Psoas muscle (tissue), 8 donors: ENCODE results near the gene UGT1A6. TPM values are rescaled to one million over a fixed set of nuclear protein-coding genes. Genes with fewer than 3 reads are reported as not detected.
"Not testable (repeated sequence)": the region's sequence is repeated elsewhere in the genome, so short reads cannot be mapped to it uniquely, and the experiment has no call there.

Source experiments
- ATAC-seq, 4 donors: fragments of 200-7000 bp; cut with Tn5 transposase; one replicate each; pipeline ENCODE4 v1.9.1; 2020; ENCODE audit warnings: moderate library complexity in 3 of 4, mild to moderate bottlenecking in 2 of 4
- DNase-seq, 2 donors: peaks; one replicate each; pipeline ENCODE4 v3.0.0-alpha.2; 2020
- H3K27ac ChIP-seq: fragments of 200-600 bp; one replicate; pipeline ENCODE4 v1.8.0; 2022
- H3K27me3 ChIP-seq, 3 donors: fragments of 200-600 bp in 1 of 3; one replicate each; pipeline versions ENCODE4 v1.6.1 to v1.8.0; 2013 to 2022; ENCODE audit warnings: low read length in 2 of 3, mild to moderate bottlenecking in 2 of 3, moderate library complexity in 1 of 3; ENCODE audit not compliant: insufficient read depth in 3 of 3
- H3K36me3 ChIP-seq, 2 donors: fragments of 200-600 bp in 1 of 2; one replicate each; pipeline versions ENCODE4 v1.6.1 to v1.8.0; 2013 to 2022; ENCODE audit warnings: low read depth in 1 of 2, mild to moderate bottlenecking in 1 of 2, moderate library complexity in 1 of 2; ENCODE audit not compliant: insufficient read depth in 1 of 2
- H3K4me1 ChIP-seq: fragments of 200-600 bp; one replicate; pipeline ENCODE4 v1.8.0; 2022
- H3K4me3 ChIP-seq: fragments of 200-600 bp; one replicate; pipeline ENCODE4 v1.8.0; 2022; ENCODE audit warnings: mild to moderate bottlenecking
- H3K9me3 ChIP-seq: fragments of 200-600 bp; one replicate; pipeline ENCODE4 v1.8.0; 2022
- WGBS, 3 donors: extraction: QIAGEN DNeasy Blood & Tissue Kit; methylation state at CpG; one replicate each; pipeline versions ENCODE4 v1.1.6 to v1.1.7; 2013; 5-methylcytosine and 5-hydroxymethylcytosine counted together
- intact Hi-C, 2 donors: fragments of 100-400 bp; cut with DNase I; formaldehyde crosslinking; loops; one replicate each; pipeline versions ENCODE4 v1.11.0 to v1.14.2; 2022
- polyA plus RNA-seq, 3 donors: library from polyadenylated mRNA; stranded (reverse); fragments of 200-250 nt; gene quantifications; one replicate each; pipeline ENCODE4 v1.2.3, GENCODE V29; 2013
- total RNA-seq, 4 donors: library from RNA; stranded (reverse); fragmentation: NEBNext Ultra II Directional in 2 of 4; extraction: Animal tissue kit (Norgen Biotek cat#: 25700) in 2 of 4; gene quantifications; one replicate each; pipeline versions ENCODE4 v1.2.1 to v1.2.4, GENCODE V29; 2021 to 2023
- TF ChIP-seq, protein P1 (sequence below): fragments of 200-600 bp; IDR thresholded peaks from one replicate; pipeline ENCODE4 v1.8.0; 2022; ENCODE audit warnings: antibody characterized with exemption
- donor health status: healthy with polysubstance abuse.
- donor health status: DM: no; HTN: no; CAD: no; lungs with moderate emphysema.
- donor health status: Bipolar disorder and iron deficiency.
- donor health status: healthy.
- donor health status: DM: yes; HTN: yes; CAD: no.
- donor health status: DM: no; HTN: no; CAD: no.
- donor health status: DM: no; HTN: no; CAD: no.
- donor health status: DM: yes; HTN: yes; CAD: no.

Gene UGT1A6
- total and polyA plus RNA-seq, 7 donors = not detected

DNA sequence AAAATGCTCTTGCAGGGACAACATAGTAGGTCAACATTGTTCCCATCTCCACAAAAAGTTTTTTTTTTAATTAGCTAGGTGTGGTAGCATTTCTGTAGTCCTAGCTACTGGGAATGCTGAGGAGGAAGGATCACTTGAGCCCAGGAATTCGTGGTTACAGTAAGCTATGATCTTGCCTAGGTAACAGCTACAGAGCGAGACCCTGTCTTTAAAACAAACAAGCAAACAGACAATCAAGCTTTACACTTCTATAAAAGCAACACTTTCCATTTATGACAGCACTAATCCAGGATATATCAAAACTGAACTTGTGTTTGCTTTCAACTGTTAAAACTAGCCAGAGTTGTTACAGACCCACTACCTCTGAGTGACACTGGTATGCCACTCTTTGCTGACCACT is 48.2 kb downstream of the UGT1A6 start:
- ATAC-seq = no peak

DNA sequence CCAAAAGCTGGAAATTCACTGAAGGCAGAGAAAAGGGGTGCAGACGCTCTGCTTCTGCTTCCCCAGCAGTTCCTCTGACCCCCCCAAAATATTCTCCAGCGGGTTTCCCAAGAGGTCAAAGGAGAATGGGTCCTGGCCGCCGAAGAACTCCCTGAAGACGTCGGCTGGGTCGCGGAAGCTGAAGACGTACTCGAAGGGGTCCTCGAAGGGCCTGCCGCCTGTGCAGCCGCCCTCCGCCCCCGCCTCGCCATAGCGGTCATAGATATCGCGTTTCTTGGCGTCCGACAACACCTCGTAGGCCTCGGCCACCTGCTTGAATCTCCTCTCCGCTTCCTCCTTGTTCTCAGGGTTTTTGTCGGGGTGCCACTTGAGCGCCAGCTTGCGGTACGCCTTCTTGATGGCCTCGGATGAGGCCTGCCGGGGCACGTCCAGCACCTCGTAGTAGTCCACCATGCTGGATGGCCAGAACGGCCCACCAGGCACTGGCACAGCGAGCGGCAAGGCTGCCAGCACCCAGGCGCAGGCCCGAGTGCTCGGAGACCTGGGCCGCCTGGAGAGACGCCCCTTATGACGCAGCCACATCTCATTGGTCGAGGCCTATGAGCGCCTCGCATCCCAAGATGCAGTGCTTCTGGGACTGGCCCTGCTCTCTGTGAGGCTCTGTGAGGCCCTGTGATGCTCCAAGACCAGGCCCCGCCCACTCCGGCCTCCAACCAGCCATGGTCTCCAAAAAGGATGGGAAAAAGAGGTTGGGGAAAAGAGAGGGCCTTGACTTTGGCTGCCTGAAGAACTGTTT is 51.0 kb downstream of the UGT1A6 start:
- H3K27ac ChIP-seq = no peak overlapping the region
- no peaks in the 10 kb centered on the region for H3K36me3 ChIP-seq
- no peak for ATAC-seq
- H3K4me3 ChIP-seq = no peak overlapping the region
- no peaks in the 10 kb centered on the region for H3K4me1 ChIP-seq
- H3K27me3 ChIP-seq = peaks cover 0 to 2% (median 0%) of the 10 kb centered on the region in 3 donors
- DNase-seq = peak in 1 of 2 donors; percentile 48
- intact Hi-C loops = no loop called here
- whole genome bisulfite sequencing, 3 donors = 92 to 94% (median 93%) methylated on average over 44 to 45 of the region's 46 CpGs
- no peaks in the 10 kb centered on the region for H3K9me3 ChIP-seq
- TF ChIP-seq, protein P1, sequence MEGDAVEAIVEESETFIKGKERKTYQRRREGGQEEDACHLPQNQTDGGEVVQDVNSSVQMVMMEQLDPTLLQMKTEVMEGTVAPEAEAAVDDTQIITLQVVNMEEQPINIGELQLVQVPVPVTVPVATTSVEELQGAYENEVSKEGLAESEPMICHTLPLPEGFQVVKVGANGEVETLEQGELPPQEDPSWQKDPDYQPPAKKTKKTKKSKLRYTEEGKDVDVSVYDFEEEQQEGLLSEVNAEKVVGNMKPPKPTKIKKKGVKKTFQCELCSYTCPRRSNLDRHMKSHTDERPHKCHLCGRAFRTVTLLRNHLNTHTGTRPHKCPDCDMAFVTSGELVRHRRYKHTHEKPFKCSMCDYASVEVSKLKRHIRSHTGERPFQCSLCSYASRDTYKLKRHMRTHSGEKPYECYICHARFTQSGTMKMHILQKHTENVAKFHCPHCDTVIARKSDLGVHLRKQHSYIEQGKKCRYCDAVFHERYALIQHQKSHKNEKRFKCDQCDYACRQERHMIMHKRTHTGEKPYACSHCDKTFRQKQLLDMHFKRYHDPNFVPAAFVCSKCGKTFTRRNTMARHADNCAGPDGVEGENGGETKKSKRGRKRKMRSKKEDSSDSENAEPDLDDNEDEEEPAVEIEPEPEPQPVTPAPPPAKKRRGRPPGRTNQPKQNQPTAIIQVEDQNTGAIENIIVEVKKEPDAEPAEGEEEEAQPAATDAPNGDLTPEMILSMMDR = no peak

More for the DNA sequence above, 48.2 kb downstream of the UGT1A6 start:
- H3K36me3 ChIP-seq = no peaks in the 10 kb centered on the region
- H3K27me3 ChIP-seq = peaks cover 0 to 2% (median 0%) of the 10 kb centered on the region in 3 donors
- TF ChIP-seq, protein P1 = no peak
- H3K27ac ChIP-seq = no peak overlapping the region
- H3K4me1 ChIP-seq = no peaks in the 10 kb centered on the region
- no peaks in the 10 kb centered on the region for H3K9me3 ChIP-seq
- no peak for DNase-seq
- WGBS, 3 donors = 61 to 78% (median 62%) methylated on average over 2 of the region's 2 CpGs
- intact Hi-C loops = no loop called here
- no peak overlapping the region for H3K4me3 ChIP-seq

DNA sequence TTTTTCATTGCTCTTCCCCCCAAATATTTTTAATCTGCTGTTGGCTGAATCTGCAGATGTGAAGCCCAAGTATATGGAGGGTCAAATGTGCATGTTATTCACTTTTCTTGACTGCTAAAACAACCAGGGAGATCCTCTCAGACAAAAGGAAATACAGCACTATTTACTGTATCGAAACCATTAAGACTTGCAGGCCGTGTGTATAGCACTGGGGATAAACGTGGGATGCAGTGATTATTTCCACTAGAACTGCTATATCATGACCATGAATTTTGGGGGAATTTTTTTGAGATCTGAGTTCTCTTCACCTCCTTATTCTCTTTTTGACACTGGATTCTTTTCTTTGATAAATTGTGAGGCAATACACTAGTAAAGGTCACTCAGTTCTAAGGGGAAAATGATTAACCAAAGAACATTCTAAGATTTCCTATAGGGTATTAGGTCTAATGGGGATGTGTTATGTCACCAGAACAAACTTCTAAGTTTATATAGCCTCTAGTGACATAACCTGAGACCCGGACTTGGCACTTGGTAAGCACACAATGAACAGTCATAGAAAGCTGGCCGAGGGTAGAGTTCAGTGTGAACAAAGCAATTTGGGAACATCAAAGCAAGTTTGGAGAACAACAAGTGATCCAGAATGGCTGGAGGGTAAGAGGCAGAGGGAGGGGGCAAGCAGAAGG is 52.5 kb downstream of the UGT1A6 start:
- ATAC-seq (no peak), DNase-seq (no peak)
- no peaks in the 10 kb centered on the region for H3K9me3 ChIP-seq
- TF ChIP-seq, protein P1 = no peak
- no peaks in the 10 kb centered on the region for H3K36me3 ChIP-seq
- H3K4me3 ChIP-seq = no peak overlapping the region
- intact Hi-C loops = no loop called here
- H3K27me3 ChIP-seq = no peaks in the 10 kb centered on the region
- H3K4me1 ChIP-seq = no peaks in the 10 kb centered on the region
- H3K27ac ChIP-seq = no peak overlapping the region
- WGBS, 3 donors = 53 to 60% (median 56%) methylated on average over 5 of the region's 5 CpGs

DNA sequence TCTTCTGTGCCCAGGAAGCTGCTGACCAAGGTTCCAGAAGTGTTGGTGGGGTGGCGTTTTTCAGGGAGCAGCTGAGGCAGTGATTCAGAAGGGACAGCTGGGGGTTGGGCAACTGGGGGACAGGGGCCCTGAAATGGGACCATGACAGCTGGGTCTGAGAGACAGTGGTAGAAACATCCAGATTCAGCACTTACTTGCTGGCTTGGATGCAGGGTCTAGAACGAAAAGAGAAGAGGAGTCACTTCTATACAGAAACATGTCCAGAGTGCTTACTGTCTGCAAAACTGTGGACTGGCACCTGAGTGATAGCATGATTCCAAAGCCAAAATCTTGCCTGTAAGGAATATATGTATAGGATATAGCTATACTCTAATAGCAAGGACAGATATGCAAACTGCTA is 53.1 kb downstream of the UGT1A6 start:
- H3K36me3 ChIP-seq, intact Hi-C loops: not testable (repeated sequence)

DNA sequence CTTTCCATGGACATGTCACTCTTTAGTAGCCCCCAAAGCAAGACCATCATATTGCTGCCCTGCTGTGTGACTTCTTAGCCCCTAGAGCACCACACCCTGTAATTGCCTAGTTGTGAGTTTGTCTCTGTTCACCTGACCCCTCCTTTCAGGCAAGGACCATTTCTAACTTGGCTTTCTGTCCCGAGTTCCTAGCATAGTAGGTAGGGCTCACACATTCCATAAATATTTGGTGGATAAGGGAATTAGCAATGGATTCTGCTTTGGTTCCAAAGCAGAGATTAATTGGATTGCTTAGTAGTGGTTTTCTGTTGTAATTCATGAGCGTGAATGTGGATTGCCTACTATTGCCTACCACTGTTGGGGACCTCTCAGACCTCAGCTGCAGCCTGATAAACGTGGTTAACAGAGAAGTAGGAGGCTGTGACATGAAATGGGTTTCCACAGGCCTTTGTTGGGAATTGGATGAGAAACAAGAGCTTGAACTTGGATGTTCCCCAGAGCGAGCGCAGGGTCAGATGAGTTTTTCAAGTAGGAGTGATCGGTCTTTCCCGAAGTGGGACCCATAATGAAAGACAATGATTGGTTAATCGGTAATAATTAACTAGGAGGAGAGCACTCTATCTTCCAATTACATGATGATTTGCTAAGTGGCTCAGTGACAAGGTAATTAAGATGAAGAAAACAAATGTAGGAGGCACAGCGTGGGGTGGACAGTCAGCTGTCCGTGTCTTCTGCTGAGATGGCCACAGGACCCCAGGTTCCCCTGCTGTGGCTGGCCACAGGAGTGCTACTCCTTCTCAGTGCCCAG is 54.0 kb downstream of the UGT1A6 start:
- no peaks in the 10 kb centered on the region for H3K27me3 ChIP-seq
- ATAC-seq (no peak), DNase-seq (no peak)
- no peaks in the 10 kb centered on the region for H3K9me3 ChIP-seq
- TF ChIP-seq, protein P1 = no peak
- no peak overlapping the region for H3K4me3 ChIP-seq
- H3K36me3 ChIP-seq = no peaks in the 10 kb centered on the region
- WGBS, 3 donors = 69 to 71% (median 70%) methylated on average over 10 of the region's 10 CpGs
- intact Hi-C loops = no loop called here
- no peaks in the 10 kb centered on the region for H3K4me1 ChIP-seq
- no peak overlapping the region for H3K27ac ChIP-seq

More for the DNA sequence above, 53.1 kb downstream of the UGT1A6 start:
- not testable (repeated sequence) for H3K4me3 ChIP-seq, H3K27me3 ChIP-seq, DNase-seq, H3K27ac ChIP-seq, H3K4me1 ChIP-seq, ATAC-seq, H3K9me3 ChIP-seq
- WGBS, 3 donors = 55 to 72% (median 56%) methylated on average over 2 of the region's 2 CpGs
